ENCODE results near the gene CLEC4F. TPM values are rescaled to one million over a fixed set of nuclear protein-coding genes. Genes with fewer than 3 reads are reported as not detected.
"Not testable (repeated sequence)": the region's sequence is repeated elsewhere in the genome, so short reads cannot be mapped to it uniquely, and the experiment has no call there.

Gene CLEC4F
- total and polyA plus RNA-seq, 10 of the 15 experiments (the other 5 are each of a cell fraction or from before 2014, with no cell fraction given), result 0.03 TPM; not detected in 9

GRCh38 chr2:70797996-70798395 lies 22.4 kb downstream of the CLEC4F start:
- H3K27ac ChIP-seq (ENCODE audit: control insufficient read depth, insufficient read depth); H3K9me3 ChIP-seq (replicated peaks; ENCODE audit: control insufficient read depth, insufficient read depth, low read length); CTCF ChIA-PET; H3K4me2 ChIP-seq (ENCODE audit: control insufficient read depth, insufficient read depth); BruUV-seq (replicated peaks); H3K4me3 ChIP-seq; FAIRE-seq; H3K36me3 ChIP-seq (ENCODE audit: control insufficient read depth in 2 of 2, insufficient read depth in 2 of 2, low read length in 1 of 2); POLR2A ChIA-PET; in situ Hi-C loops (cut with MboI); ATAC-seq; H3K27me3 ChIP-seq (replicated peaks in 1 of 2; ENCODE audit: control insufficient read depth in 2 of 2, insufficient read depth in 2 of 2, low read length in 1 of 2); H3K4me1 ChIP-seq (ENCODE audit: control insufficient read depth, insufficient read depth, low read length); SMC1A ChIA-PET (ENCODE audit: uncharacterized antibody, unreplicated experiment); RAD21 ChIA-PET (ENCODE audit: unreplicated experiment); H3K79me2 ChIP-seq (ENCODE audit: control insufficient read depth, insufficient read depth, low read length); H2AFZ ChIP-seq (ENCODE audit: control insufficient read depth, low read depth, low read length); H3K9ac ChIP-seq (ENCODE audit: control insufficient read depth, insufficient read depth, low read length); H4K20me1 ChIP-seq (ENCODE audit: control insufficient read depth, insufficient read depth); DNase-seq (ENCODE audit: low read depth, low spot score); intact Hi-C loops (cut with micrococcal nuclease; ENCODE audit: unreplicated experiment): not testable (repeated sequence)
- 0% methylated on average over 3 of the region's 3 CpGs for WGBS (ENCODE audit: insufficient coverage, insufficient replicate concordance, low lambda C conversion rate, missing lambda C conversion rate)
- TF ChIP-seq SPI1 (IDR thresholded peaks at IDR 0.05; ENCODE audit: borderline replicate concordance, insufficient read depth, low read depth, low read length) (peak; percentile 11; the same call in 1 of the 2 replicates), BHLHE40 (IDR thresholded peaks at IDR 0.05; ENCODE audit: borderline replicate concordance in 1 of 2, low read depth in 2 of 2, low read length in 1 of 2) (peak in 1 of 2 experiments; percentile 47; a peak in 1 of 4 replicates)

- H3K4me3 ChIP-seq, result no peak overlapping the region
- no peaks in the 10 kb centered on the region for H3K79me2 ChIP-seq (ENCODE audit: control insufficient read depth, insufficient read depth, low read length)
- H3K27me3 ChIP-seq (replicated peaks in 1 of 2; ENCODE audit: control insufficient read depth in 2 of 2, insufficient read depth in 2 of 2, low read length in 1 of 2), result 0 out of 4 replicates have a peak, but pooled peaks cover 0 to 3% of the 10 kb centered on the region in 2 experiments
- no TSS peak for BruUV-seq (replicated peaks)
- H3K36me3 ChIP-seq (ENCODE audit: control insufficient read depth in 2 of 2, insufficient read depth in 2 of 2, low read length in 1 of 2), result no peaks in the 10 kb centered on the region
- SMC1A ChIA-PET (ENCODE audit: uncharacterized antibody, unreplicated experiment), result no interaction called here
- 18% methylated on average over 2 of the region's 2 CpGs for WGBS (ENCODE audit: insufficient coverage, insufficient replicate concordance, low lambda C conversion rate, missing lambda C conversion rate)
- no peak overlapping the region for H3K9ac ChIP-seq (ENCODE audit: control insufficient read depth, insufficient read depth, low read length)
- H3K27ac ChIP-seq (ENCODE audit: control insufficient read depth, insufficient read depth), result no peak overlapping the region
- peaks cover 5% of the 10 kb centered on the region; the same call in 1 of the 3 replicates for H3K9me3 ChIP-seq (replicated peaks; ENCODE audit: control insufficient read depth, insufficient read depth, low read length)
- H2AFZ ChIP-seq (ENCODE audit: control insufficient read depth, low read depth, low read length), result no peak overlapping the region
- in situ Hi-C loops (cut with MboI), result no loop called here
- no peak for ATAC-seq
- H3K4me1 ChIP-seq (ENCODE audit: control insufficient read depth, insufficient read depth, low read length), result no peaks in the 10 kb centered on the region
- H4K20me1 ChIP-seq (ENCODE audit: control insufficient read depth, insufficient read depth), result no peaks in the 10 kb centered on the region
- TF ChIP-seq SUPT20H (IDR thresholded peaks at IDR 0.05; ENCODE audit: borderline replicate concordance, control insufficient read depth, low read depth, low read length) (no peak), ZBTB11 (CRISPR knock-in tag; IDR thresholded peaks at IDR 0.05) (no peak), MLLT1 (IDR thresholded peaks at IDR 0.05) (no peak), SUZ12 (IDR thresholded peaks at IDR 0.05; ENCODE audit: unreplicated experiment) (no peak), NR2C1 (IDR thresholded peaks at IDR 0.05) (no peak), MEF2A (IDR thresholded peaks at IDR 0.05; ENCODE audit: insufficient read depth, low read depth, low read length) (no peak), EGR1 (IDR thresholded peaks at IDR 0.05; ENCODE audit: borderline replicate concordance in 1 of 2, low read depth in 2 of 2, low read length in 2 of 2) (no peak), KLF5 (IDR thresholded peaks at IDR 0.05; ENCODE audit: partially characterized antibody) (no peak)
- CTCF ChIA-PET, result no interaction called here
- no peak for FAIRE-seq
- POLR2A ChIA-PET, result no interaction called here
- RAD21 ChIA-PET (ENCODE audit: unreplicated experiment), result no interaction called here
- intact Hi-C loops (cut with micrococcal nuclease; ENCODE audit: unreplicated experiment), result no loop called here
- DNase-seq (ENCODE audit: low read depth, low spot score), result no peak
- no peak overlapping the region for H3K4me2 ChIP-seq (ENCODE audit: control insufficient read depth, insufficient read depth)
Measured at GRCh38 chr2:70797506-70797905, 22.9 kb downstream of the CLEC4F start.
